HG03196 (cell line): Measurements from ENCODE around the gene C10orf105.

Source experiments
- ATAC-seq: cut with Tn5 transposase; IDR thresholded peaks from one replicate; pipeline ENCODE4 v1.9.1; 2021; ENCODE audit not compliant: unreplicated experiment

C10orf105 gene

GRCh38 chr10:71679425-71679824 lies 40.2 kb downstream of the C10orf105 start:
- no peak for ATAC-seq

- ATAC-seq = no peak
Measured at GRCh38 chr10:71678057-71678805, 41.3 kb downstream of the C10orf105 start.

- ATAC-seq = no peak
Measured at GRCh38 chr10:71677261-71677660, 42.3 kb downstream of the C10orf105 start.

GRCh38 chr10:71675295-71675970 lies 44.1 kb downstream of the C10orf105 start:
- no peak for ATAC-seq

- ATAC-seq = no peak
Measured at GRCh38 chr10:71671994-71672946, 47.3 kb downstream of the C10orf105 start.

- ATAC-seq = no peak
Measured at GRCh38 chr10:71667387-71667752, 52.2 kb downstream of the C10orf105 start.

- ATAC-seq = no peak
Measured at GRCh38 chr10:71666639-71667386, 52.8 kb downstream of the C10orf105 start.

- no peak for ATAC-seq
Measured at GRCh38 chr10:71665456-71665855, 54.1 kb downstream of the C10orf105 start.

GRCh38 chr10:71664585-71664984 lies 55.0 kb downstream of the C10orf105 start:
- no peak for ATAC-seq

GRCh38 chr10:71663311-71663710 lies 56.3 kb downstream of the C10orf105 start:
- ATAC-seq = no peak

- no peak for ATAC-seq
Measured at GRCh38 chr10:71661779-71662336, 57.7 kb downstream of the C10orf105 start.
